K562 (cell line): ENCODE results near the gene HARS1. TPM values are rescaled to one million over a fixed set of nuclear protein-coding genes. Genes with fewer than 3 reads are reported as not detected.
A peak's percentile ranks its signal among the peaks of the same experiment; 100 is the strongest.

ENCODE experiments used
- ARID3B ChIP-seq: fragments of 250-450 bp; sonication (Bioruptor Pico); IDR thresholded peaks from 2 replicates; pipeline ENCODE4 v1.4.0; 2020; ENCODE audit warnings: borderline replicate concordance
- ATF1 ChIP-seq, 2 experiments: fragments of 450-650 bp in 1 of 2; IDR thresholded peaks; 2 replicates each; pipeline ENCODE4 v1.6.1; 2016; ENCODE audit warnings: missing compliant biosample characterization in 1 of 2, missing genetic modification characterization in 1 of 2
- KDM2B ChIP-seq: fragments of 250-450 bp; sonication (Bioruptor Pico); IDR thresholded peaks from 2 replicates; pipeline ENCODE4 v1.8.0; 2021; ENCODE audit warnings: mild to moderate bottlenecking, moderate library complexity
- MGA ChIP-seq: fragments of 450-650 bp; IDR thresholded peaks from 2 replicates; pipeline ENCODE4 v1.6.1; 2016; ENCODE audit warnings: mild to moderate bottlenecking, moderate library complexity
- NFXL1 ChIP-seq: fragments of 450-650 bp; formaldehyde crosslinking; IDR thresholded peaks from 2 replicates; pipeline ENCODE4 v1.4.0; 2021; ENCODE audit warnings: mild to moderate bottlenecking
- PHF20 ChIP-seq: fragments of 450-650 bp; IDR thresholded peaks from 2 replicates; pipeline ENCODE4 v1.6.1; 2018; ENCODE audit not compliant: partially characterized antibody
- PHF21A ChIP-seq: fragments of 450-650 bp; IDR thresholded peaks from 2 replicates; pipeline ENCODE4 v1.6.1; 2017; ENCODE audit warnings: low read depth, borderline replicate concordance
- PURB ChIP-seq: sonication (generic); formaldehyde crosslinking; IDR thresholded peaks from 2 replicates; pipeline ENCODE4 v1.9.0; 2021; ENCODE audit warnings: low read depth, mild to moderate bottlenecking, missing genetic modification reagents
- SNIP1 ChIP-seq: fragments of 450-650 bp; IDR thresholded peaks from 2 replicates; pipeline ENCODE4 v1.7.1; 2017; ENCODE audit warnings: low read depth, mild to moderate bottlenecking
- ZNF133 ChIP-seq: fragments of 250-450 bp; sonication (Bioruptor Pico); IDR thresholded peaks from 2 replicates; pipeline ENCODE4 v1.4.0; 2020; ENCODE audit warnings: mild to moderate bottlenecking
- ZNF165 ChIP-seq: fragments of 250-450 bp; sonication (Bioruptor Pico); IDR thresholded peaks from 2 replicates; pipeline ENCODE4 v1.4.0; 2020; ENCODE audit warnings: borderline replicate concordance
- ZNF766 ChIP-seq: fragments of 200-800 bp; sonication (Bioruptor generic); conservative IDR thresholded peaks from 2 replicates; pipeline ENCODE4 v1.6.1; 2016; ENCODE audit warnings: missing genetic modification characterization, missing compliant biosample characterization
- ZNF780A ChIP-seq: fragments of 250-450 bp; sonication (Bioruptor Pico); IDR thresholded peaks from 2 replicates; pipeline ENCODE4 v1.5.0; 2021; ENCODE audit warnings: mild to moderate bottlenecking
- polyA plus RNA-seq, 8 experiments: library from polyadenylated mRNA; depleted of rRNA in 4 of 8; stranded (reverse) in 5 of 8; unstranded in 3 of 8; fragments of >200 nt; fragmentation: Nextera tagmentation in 2 of 8; fragmentation: Illumina TruSeq in 1 of 8; extraction: Ambion mirVana in 2 of 8; extraction: Trizol in 1 of 8; gene quantifications; 2 replicates each; pipeline versions ENCODE4 v1.2.1 to v1.2.3, GENCODE V29; 2011 to 2014; ENCODE audit warnings: inconsistent platforms in 1 of 8, missing spikeins in 1 of 8
- total RNA-seq, 7 experiments: library from RNA; depleted of rRNA in 6 of 7; stranded (reverse); fragments of >200 nt in 6 of 7; fragmentation: Illumina TruSeq in 2 of 7; extraction: Trizol in 2 of 7; gene quantifications; 2 replicates each; pipeline versions ENCODE4 v1.2.1 to v1.2.3, GENCODE V29; 2011 to 2021; ENCODE audit warnings: low replicate concordance in 1 of 7
- TF ChIP-seq, protein P1 (sequence below): fragments of 450-650 bp; formaldehyde crosslinking; IDR thresholded peaks from 2 replicates; pipeline ENCODE4 v1.4.0; 2022; ENCODE audit warnings: mild to moderate bottlenecking, moderate library complexity

HARS1 gene
- total and polyA plus RNA-seq, 9 of the 15 experiments (the other 6 are each of a cell fraction or from before 2014, with no cell fraction given), result 13.5 to 88.5 (median 75.2) TPM

DNA sequence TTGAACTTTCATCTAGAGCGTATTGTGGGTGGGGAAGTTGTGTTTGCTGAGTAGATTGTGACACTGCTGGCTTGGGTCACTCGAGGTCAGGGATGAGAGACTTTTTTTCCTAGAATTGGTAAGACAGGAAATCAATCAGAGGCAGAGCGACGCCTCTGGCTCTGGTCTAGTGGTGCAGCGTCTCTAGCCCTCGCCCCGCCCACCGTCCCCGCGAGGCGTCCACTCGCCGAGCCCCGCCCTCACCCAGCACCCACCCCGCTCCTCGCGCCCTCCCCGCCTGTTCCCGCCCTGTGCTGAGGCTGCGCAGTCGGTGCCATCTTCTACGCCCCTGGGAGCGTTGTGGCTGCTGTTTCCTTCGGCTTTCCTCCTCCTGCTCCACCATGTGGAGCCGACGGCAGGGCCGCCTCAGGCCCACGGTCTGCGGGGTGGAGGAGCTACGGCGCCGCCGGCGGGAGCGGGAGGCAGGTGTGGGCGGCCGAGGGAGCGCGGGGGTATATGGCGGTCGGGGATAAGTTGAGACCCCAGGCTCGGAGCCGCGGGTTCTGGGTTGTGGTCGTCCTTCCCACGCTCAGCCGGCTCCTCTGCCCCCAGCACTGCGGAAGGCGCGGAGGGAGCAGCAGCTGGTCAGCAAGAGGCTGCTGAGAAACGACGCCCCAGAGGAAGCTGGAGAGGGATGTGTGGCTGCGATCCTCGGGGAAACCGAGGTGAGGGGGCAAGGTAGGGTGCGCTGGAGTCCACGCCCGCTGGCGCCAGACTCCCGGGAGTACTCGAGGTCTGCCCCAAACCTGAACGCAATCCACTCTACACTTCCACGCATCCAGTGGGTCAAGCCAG is 51.8 kb downstream of the HARS1 start, which contains the start of gene TMCO6 (continued):
- TF ChIP-seq PURB (CRISPR knock-in tag) (no peak), ATF1 (CRISPR knock-in tag; IDR thresholded peaks at IDR 0.05) (no peak), ATF1 (tag; IDR thresholded peaks at IDR 0.05) (peak; percentile 82), ARID3B (CRISPR knock-in tag) (no peak), ZNF165 (CRISPR knock-in tag) (no peak), MGA (peak; percentile 89), PHF20 (peak; percentile 41), ZNF133 (CRISPR knock-in tag) (no peak), KDM2B (CRISPR knock-in tag) (no peak), NFXL1 (CRISPR knock-in tag) (no peak), ZNF766 (CRISPR knock-in tag) (no peak), ZNF780A (CRISPR knock-in tag) (no peak), PHF21A (no peak), SNIP1 (no peak)
- TF ChIP-seq, protein P1, sequence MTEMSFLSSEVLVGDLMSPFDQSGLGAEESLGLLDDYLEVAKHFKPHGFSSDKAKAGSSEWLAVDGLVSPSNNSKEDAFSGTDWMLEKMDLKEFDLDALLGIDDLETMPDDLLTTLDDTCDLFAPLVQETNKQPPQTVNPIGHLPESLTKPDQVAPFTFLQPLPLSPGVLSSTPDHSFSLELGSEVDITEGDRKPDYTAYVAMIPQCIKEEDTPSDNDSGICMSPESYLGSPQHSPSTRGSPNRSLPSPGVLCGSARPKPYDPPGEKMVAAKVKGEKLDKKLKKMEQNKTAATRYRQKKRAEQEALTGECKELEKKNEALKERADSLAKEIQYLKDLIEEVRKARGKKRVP, result no peak
